ENCODE results near the gene ZNF469. TPM values are rescaled to one million over a fixed set of nuclear protein-coding genes. Genes with fewer than 3 reads are reported as not detected.

The ZNF469 gene
- total and polyA plus RNA-seq, 9 donors, result 3.7 to 11.5 (median 6.2) TPM

DNA sequence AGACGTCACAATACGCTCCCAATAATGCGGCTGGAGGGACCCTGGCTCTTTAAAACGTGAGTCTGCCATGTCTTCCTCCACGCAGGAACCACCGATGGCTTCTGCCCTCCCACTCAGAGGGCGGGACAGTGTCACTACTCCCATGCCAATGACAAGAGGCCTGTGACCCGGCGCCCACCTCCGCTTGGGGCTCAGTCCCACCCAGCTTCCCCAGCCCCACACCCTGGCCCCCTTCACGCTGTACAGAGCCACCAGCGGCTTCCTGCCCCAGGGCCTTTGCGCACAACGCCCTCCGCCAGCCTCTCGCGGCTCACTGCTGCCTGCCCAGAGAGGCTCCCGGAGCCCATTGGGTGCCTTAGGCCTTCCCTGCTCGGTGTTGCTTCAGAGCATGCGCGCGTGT lies 29.5 kb upstream of the ZNF469 start:
- Histone ChIP-seq H3K9me3 (replicated peaks; ENCODE audit: control insufficient read depth, low read depth, low read length) (no peaks in the 10 kb centered on the region), H3K27ac (ENCODE audit: low read length) (no peak overlapping the region), H3K4me1 (ENCODE audit: control insufficient read depth, insufficient read depth, low read length) (no peaks in the 10 kb centered on the region), H3K36me3 (ENCODE audit: control insufficient read depth, insufficient read depth, low read length) (no peaks in the 10 kb centered on the region), H3K27me3 (ENCODE audit: control insufficient read depth, insufficient read depth, low read length) (no peaks in the 10 kb centered on the region), H3K4me3 (ENCODE audit: low read length) (no peak overlapping the region)
- WGBS (ENCODE audit: insufficient coverage), result 82% methylated on average over 20 of the region's 22 CpGs
- DNase-seq, result no peak

DNA sequence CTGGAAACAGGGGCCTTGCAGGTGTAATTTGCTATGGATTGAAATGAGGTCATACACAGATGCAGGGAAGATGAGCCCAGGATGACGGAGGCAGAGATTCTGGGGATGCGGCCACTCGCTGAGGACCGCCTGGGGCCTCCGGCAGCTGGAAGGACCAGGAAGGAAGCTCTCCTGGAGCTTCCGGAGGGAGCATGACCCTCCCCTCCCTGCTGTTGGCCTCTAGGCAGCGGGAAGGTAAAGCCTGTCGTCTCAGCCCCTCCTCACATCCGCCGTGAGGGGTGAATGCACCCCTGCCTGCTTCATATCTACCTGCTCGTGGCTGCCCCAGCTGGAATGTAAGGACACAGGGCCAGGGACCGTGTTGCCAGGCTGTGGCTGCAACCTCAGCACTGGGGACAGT lies 29.1 kb upstream of the ZNF469 start:
- no peak for DNase-seq
- H3K27ac ChIP-seq (ENCODE audit: low read length), result no peak overlapping the region
- no peaks in the 10 kb centered on the region for H3K4me1 ChIP-seq (ENCODE audit: control insufficient read depth, insufficient read depth, low read length)
- H3K27me3 ChIP-seq (ENCODE audit: control insufficient read depth, insufficient read depth, low read length), result peaks cover under 1% of the 10 kb centered on the region
- no peaks in the 10 kb centered on the region for H3K9me3 ChIP-seq (replicated peaks; ENCODE audit: control insufficient read depth, low read depth, low read length)
- no peaks in the 10 kb centered on the region for H3K36me3 ChIP-seq (ENCODE audit: control insufficient read depth, insufficient read depth, low read length)
- 55% methylated on average over 10 of the region's 12 CpGs for WGBS (ENCODE audit: insufficient coverage)
- no peak overlapping the region for H3K4me3 ChIP-seq (ENCODE audit: low read length)

DNA sequence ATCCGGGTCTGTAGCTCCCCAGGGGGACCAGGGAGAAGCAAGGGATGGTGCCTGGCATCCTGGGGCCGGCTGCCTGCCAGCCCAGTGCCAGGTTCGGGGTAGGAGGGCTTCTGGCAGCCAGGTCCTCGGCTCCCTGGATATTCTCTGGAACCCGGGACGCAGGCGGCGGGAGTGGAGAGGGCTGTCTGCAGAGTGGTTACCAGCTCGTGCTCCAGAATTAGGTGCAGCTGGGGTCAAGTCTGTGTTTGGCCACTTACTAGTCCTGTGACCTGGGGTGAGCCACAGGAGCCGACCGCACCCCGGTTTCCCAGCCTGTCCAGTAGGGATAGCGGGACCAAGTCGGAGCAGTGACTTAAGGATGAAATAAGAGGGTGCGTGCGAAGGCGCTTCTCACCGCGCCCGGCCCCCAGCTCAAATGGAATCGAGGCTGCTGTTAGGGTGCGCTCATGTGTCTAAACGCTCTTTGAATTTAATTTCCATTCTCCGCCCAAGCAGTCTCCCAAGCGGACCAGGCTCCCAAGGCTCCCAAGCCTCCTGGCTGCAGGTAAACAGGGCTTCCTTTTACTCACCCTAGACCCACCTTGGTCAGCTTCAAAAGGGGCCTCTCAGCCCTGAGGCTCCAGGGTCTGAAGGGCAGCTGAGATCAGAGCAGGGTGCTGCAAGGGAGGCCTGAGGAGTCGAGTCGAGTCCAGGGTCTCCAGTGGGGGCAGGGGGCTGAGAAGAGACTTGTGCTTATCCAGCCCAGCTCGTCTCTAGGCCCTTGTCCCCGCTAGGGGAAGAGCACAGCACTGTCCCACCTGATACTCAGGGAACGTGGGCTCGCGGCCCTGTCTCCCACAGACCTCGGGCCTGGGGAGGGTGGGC lies 28.3 kb upstream of the ZNF469 start:
- no peaks in the 10 kb centered on the region for H3K36me3 ChIP-seq (ENCODE audit: control insufficient read depth, insufficient read depth, low read length)
- 89% methylated on average over 20 of the region's 33 CpGs for WGBS (ENCODE audit: insufficient coverage)
- no peaks in the 10 kb centered on the region for H3K4me1 ChIP-seq (ENCODE audit: control insufficient read depth, insufficient read depth, low read length)
- H3K4me3 ChIP-seq (ENCODE audit: low read length), result no peak overlapping the region
- DNase-seq, result no peak
- peaks cover 5% of the 10 kb centered on the region for H3K27me3 ChIP-seq (ENCODE audit: control insufficient read depth, insufficient read depth, low read length)
- H3K9me3 ChIP-seq (replicated peaks; ENCODE audit: control insufficient read depth, low read depth, low read length), result no peaks in the 10 kb centered on the region
- H3K27ac ChIP-seq (ENCODE audit: low read length), result no peak overlapping the region

DNA sequence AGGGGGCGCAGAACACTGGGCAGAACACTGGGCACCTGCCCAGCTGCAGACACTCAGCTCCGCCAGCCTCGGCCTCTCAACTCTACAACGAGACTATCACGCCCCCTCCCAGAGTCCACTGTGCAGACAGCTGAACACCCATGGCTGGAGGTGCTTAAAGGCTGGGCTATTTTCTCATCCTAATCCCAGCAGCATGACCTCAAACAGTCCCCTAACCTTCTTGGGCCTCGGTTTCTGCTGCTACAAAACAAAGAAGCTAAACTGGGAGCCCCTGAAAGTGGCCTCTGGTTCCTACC lies 27.7 kb upstream of the ZNF469 start:
- Histone ChIP-seq H3K9me3 (replicated peaks; ENCODE audit: control insufficient read depth, low read depth, low read length) (no peaks in the 10 kb centered on the region), H3K27me3 (ENCODE audit: control insufficient read depth, insufficient read depth, low read length) (peaks cover 5% of the 10 kb centered on the region), H3K4me1 (ENCODE audit: control insufficient read depth, insufficient read depth, low read length) (no peaks in the 10 kb centered on the region), H3K27ac (ENCODE audit: low read length) (no peak overlapping the region), H3K36me3 (ENCODE audit: control insufficient read depth, insufficient read depth, low read length) (no peaks in the 10 kb centered on the region), H3K4me3 (ENCODE audit: low read length) (no peak overlapping the region)
- DNase-seq, result no peak
- WGBS (ENCODE audit: insufficient coverage), result 90% methylated on average over 5 of the region's 6 CpGs

DNA sequence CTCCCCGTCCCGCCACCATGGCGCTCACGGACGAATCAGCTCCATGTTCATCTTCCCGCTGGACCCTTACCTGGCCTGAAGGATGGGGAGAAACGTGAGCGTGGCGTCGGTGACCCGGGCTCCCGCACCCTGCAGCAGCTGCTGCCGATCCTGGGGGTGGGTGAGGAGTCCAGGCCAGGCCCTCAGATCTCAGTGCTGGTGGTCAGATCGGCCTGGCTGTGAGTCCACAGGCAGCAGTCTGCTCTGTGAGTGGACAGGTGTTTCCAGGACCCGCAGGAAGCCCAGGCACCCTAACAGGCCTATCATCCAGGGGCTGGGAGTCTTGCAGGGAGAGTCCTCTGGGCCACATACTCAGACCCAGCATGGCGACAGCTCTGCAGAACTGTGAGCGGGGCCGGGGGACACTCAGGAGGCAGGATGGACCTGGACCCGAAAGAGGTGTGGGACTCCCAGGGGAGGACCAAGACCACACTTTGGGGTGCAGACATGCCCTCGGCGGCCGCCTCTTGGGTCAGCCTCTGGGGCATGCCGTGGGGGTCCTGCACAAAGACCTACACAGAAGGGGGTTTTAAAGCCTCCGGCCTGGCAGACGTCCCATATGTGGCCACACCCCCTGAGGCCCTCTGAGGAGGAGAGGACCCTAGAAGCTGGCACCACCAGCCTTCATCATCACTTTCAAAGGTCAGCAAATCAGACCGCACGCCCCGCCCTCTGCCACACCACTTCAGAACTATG lies 27.2 kb upstream of the ZNF469 start:
- 85% methylated on average over 18 of the region's 28 CpGs for WGBS (ENCODE audit: insufficient coverage)
- H3K4me3 ChIP-seq (ENCODE audit: low read length), result no peak overlapping the region
- no peaks in the 10 kb centered on the region for H3K4me1 ChIP-seq (ENCODE audit: control insufficient read depth, insufficient read depth, low read length)
- H3K27ac ChIP-seq (ENCODE audit: low read length), result no peak overlapping the region
- DNase-seq, result no peak
- no peaks in the 10 kb centered on the region for H3K36me3 ChIP-seq (ENCODE audit: control insufficient read depth, insufficient read depth, low read length)
- peaks cover 5% of the 10 kb centered on the region for H3K27me3 ChIP-seq (ENCODE audit: control insufficient read depth, insufficient read depth, low read length)
- H3K9me3 ChIP-seq (replicated peaks; ENCODE audit: control insufficient read depth, low read depth, low read length), result no peaks in the 10 kb centered on the region

DNA sequence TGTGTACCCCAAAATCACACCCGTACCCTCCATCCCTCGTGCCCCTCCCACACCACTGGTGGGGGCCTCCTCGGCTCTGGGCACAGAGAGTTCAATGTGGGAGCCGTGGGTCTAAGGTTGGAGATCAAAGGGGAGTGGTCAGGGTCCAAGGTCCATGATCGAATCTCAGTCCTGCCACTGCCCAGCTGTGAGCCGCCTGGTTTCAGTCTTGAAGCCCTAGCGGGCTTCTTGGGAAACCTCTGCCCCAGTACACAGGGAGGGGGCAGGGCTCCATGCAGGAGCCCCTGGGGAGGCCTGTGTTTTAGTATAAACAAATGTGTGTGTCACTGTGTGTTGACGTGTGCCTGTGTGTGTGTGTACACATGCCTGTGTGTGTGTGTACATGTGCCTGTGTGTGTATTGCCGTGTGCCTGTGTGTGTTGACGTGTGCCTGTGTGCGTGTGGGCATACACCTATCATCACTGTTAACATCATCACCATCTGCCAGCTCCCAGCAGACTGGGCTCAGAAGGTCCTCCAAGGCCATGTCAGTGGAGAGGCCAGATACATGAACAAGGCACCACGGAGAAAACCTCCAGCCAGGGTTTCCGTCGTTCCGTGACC lies 26.5 kb upstream of the ZNF469 start:
- Histone ChIP-seq H3K4me3 (ENCODE audit: low read length) (no peak overlapping the region), H3K36me3 (ENCODE audit: control insufficient read depth, insufficient read depth, low read length) (no peaks in the 10 kb centered on the region), H3K27me3 (ENCODE audit: control insufficient read depth, insufficient read depth, low read length) (peaks cover 5% of the 10 kb centered on the region), H3K27ac (ENCODE audit: low read length) (no peak overlapping the region), H3K9me3 (replicated peaks; ENCODE audit: control insufficient read depth, low read depth, low read length) (no peaks in the 10 kb centered on the region), H3K4me1 (ENCODE audit: control insufficient read depth, insufficient read depth, low read length) (no peaks in the 10 kb centered on the region)
- DNase-seq, result no peak
- 67% methylated on average over 5 of the region's 15 CpGs for WGBS (ENCODE audit: insufficient coverage)

DNA sequence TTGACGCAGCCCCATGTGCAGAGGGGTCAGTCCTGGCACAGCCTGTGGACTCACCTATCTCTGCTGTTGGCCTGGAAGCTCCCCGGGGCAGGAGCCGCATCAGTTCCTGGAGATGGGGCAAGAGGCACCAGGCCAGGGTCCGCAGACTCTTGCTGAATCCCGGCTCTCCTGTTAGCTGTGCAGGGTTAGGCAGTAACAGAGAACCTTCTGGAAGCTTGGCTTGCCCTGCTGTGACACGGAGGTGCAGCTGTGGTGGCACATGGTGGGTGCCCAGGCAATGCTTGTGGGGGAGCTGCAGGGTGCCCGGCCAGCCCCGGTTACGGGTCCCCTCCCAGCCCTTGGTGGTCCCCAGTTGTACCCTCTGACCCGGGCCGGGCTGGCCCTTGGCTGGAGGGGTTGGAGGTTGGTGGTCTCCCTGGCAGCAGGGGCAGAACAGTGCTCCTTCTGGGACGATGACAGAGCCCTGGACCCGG lies 26.0 kb upstream of the ZNF469 start:
- no peaks in the 10 kb centered on the region for H3K36me3 ChIP-seq (ENCODE audit: control insufficient read depth, insufficient read depth, low read length)
- peaks cover 5% of the 10 kb centered on the region for H3K27me3 ChIP-seq (ENCODE audit: control insufficient read depth, insufficient read depth, low read length)
- DNase-seq, result no peak
- H3K9me3 ChIP-seq (replicated peaks; ENCODE audit: control insufficient read depth, low read depth, low read length), result no peaks in the 10 kb centered on the region
- H3K4me1 ChIP-seq (ENCODE audit: control insufficient read depth, insufficient read depth, low read length), result no peaks in the 10 kb centered on the region
- H3K4me3 ChIP-seq (ENCODE audit: low read length), result no peak overlapping the region
- H3K27ac ChIP-seq (ENCODE audit: low read length), result no peak overlapping the region
- WGBS (ENCODE audit: insufficient coverage), result 91% methylated on average over 8 of the region's 13 CpGs

DNA sequence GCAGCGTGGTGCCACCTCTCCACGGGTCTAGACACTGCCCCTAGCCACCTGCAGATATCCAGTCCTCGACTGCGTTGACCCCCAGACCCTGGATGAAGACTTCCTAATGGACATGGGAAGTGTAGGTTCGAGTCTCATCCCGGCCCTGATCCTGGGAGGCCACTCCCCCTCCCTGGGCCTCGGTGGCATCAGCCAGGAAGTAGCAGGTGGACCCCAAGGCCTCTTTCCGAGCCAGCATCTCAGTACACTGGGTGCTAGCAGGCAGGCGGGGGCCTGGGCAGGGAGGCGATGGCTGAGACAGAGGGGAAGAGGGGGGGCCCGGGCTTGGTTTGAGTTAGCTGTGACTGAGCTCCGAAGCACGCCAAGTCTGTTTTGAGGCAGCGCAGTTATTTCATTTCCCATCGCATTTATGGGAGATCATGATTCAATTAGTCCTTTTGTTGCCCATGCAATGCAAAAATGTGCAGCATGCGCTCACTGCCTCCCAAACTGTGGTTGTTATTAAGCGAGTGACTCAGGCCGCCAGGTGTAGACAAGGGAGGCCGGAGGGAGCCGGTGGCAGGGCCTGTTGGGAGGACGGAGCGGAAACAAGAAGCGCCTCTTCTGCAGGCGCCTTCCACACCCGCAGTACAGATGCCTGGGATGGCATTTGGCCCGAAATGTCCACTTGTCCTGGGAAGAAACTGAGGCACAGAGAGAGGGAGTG lies 25.3 kb upstream of the ZNF469 start:
- H3K4me1 ChIP-seq (ENCODE audit: control insufficient read depth, insufficient read depth, low read length), result no peaks in the 10 kb centered on the region
- no peaks in the 10 kb centered on the region for H3K36me3 ChIP-seq (ENCODE audit: control insufficient read depth, insufficient read depth, low read length)
- WGBS (ENCODE audit: insufficient coverage), result 88% methylated on average over 23 of the region's 26 CpGs
- H3K9me3 ChIP-seq (replicated peaks; ENCODE audit: control insufficient read depth, low read depth, low read length), result no peaks in the 10 kb centered on the region
- H3K4me3 ChIP-seq (ENCODE audit: low read length), result no peak overlapping the region
- peaks cover 5% of the 10 kb centered on the region for H3K27me3 ChIP-seq (ENCODE audit: control insufficient read depth, insufficient read depth, low read length)
- DNase-seq, result no peak
- no peak overlapping the region for H3K27ac ChIP-seq (ENCODE audit: low read length)

DNA sequence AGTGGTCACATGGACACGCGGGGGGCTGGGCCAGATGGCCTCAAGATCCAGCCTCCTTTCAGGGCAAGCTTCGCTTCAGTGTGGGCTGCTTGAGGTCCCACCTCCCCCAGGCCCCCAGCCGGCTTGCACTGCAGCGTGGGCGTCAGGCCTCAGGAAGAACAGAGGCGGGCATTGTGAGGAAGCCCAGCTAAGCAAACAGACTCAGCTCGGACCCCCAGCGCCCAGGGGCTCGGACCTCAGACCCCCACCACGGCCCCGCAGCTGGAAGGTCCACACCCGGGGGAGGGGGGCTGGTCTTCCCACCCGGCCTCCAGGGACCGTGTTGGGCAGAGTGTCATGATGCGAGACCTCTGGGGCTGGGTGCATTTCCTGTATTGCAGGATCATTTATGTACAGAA lies 24.7 kb upstream of the ZNF469 start:
- no peak for DNase-seq
- no peaks in the 10 kb centered on the region for H3K36me3 ChIP-seq (ENCODE audit: control insufficient read depth, insufficient read depth, low read length)
- H3K27ac ChIP-seq (ENCODE audit: low read length), result no peak overlapping the region
- H3K27me3 ChIP-seq (ENCODE audit: control insufficient read depth, insufficient read depth, low read length), result peaks cover 5% of the 10 kb centered on the region
- WGBS (ENCODE audit: insufficient coverage), result 74% methylated on average over 16 of the region's 16 CpGs
- no peak overlapping the region for H3K4me3 ChIP-seq (ENCODE audit: low read length)
- H3K4me1 ChIP-seq (ENCODE audit: control insufficient read depth, insufficient read depth, low read length), result no peaks in the 10 kb centered on the region
- H3K9me3 ChIP-seq (replicated peaks; ENCODE audit: control insufficient read depth, low read depth, low read length), result peaks cover under 1% of the 10 kb centered on the region

DNA sequence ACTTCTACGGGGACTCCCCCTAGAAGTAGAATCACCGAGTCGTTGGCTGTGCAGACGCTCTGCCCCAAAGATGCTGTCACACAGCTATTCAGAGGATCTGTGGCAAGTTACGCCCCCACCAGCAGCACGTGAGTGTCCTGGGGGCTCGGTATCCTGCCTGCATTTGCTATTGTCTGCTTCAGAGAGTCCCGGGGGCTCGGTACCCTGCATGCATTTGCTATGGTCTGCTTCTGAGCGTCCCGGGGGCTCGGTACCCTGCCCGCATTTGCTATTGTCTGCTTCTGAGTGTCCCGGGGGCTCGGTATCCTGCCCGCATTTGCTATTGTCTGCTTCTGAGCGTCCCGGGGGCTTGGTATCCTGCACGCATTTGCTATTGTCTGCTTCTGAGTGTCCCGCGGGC lies 23.8 kb upstream of the ZNF469 start:
- Histone ChIP-seq H3K27ac (ENCODE audit: low read length) (no peak overlapping the region), H3K9me3 (replicated peaks; ENCODE audit: control insufficient read depth, low read depth, low read length) (peaks cover 5% of the 10 kb centered on the region), H3K27me3 (ENCODE audit: control insufficient read depth, insufficient read depth, low read length) (peaks cover 8% of the 10 kb centered on the region), H3K36me3 (ENCODE audit: control insufficient read depth, insufficient read depth, low read length) (no peaks in the 10 kb centered on the region), H3K4me3 (ENCODE audit: low read length) (no peak overlapping the region), H3K4me1 (ENCODE audit: control insufficient read depth, insufficient read depth, low read length) (no peaks in the 10 kb centered on the region)
- no peak for DNase-seq
- 89% methylated on average over 20 of the region's 21 CpGs for WGBS (ENCODE audit: insufficient coverage)

Data from muscle of leg (tissue), 11 donors.